Ecto neural progenitor cell (in vitro differentiated cells): Measurements from ENCODE around the gene TCEAL9.
"Not testable (repeated sequence)": the region's sequence is repeated elsewhere in the genome, so short reads cannot be mapped to it uniquely, and the experiment has no call there.

Experiments
- DNase-seq: peaks from one replicate; pipeline ENCODE4 v3.0.0-alpha.2; 2018; ENCODE audit warnings: low spot score

TCEAL9 gene

DNA sequence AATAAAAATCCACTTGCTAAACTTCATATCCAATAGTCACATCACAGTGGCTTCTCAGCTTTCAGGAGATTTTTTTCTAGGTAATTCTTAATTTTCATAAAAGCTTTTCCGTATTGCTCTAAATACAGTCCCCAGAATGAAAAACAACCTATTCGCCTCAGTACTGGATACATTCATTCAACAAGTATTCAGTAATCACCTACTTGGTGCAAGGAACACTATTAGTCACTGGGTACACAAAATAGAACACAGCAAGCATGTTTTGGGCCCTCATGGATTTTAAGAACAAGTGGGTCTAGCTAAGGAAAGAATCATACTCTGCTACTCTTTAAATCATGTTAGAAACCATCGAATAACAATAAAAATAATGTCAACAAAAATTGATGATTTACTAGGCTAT is 17.3 kb downstream of the TCEAL9 start:
- DNase-seq: no peak

- DNase-seq: peak; percentile 84
Observed at GRCh38 chrX:103376118-103376978, 20.0 kb downstream of the TCEAL9 start, which contains the start of gene BEX3. Gene BEX3, plus strand, starts transcription at chrX:103376538. Its CDS starts 984 bp downstream, at chrX:103377522.

DNA sequence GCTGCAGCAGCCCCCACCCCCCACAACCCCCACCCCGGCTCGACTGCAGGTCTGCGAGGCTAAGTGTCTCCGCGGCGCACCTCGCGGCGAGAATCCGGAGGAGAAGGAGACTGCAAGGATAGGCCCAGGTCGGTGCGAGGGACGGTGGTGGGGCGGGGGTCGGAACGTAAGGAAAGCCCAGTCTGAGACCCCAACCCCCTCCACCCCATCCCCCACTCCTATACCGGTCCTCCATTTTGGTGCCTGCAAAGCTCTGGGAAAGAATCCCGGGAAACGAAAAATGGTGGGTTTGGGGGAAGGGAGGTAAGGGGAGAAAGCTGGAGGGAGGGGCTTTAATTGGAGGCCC is 20.6 kb downstream of the TCEAL9 start:
- peak; percentile 67 for DNase-seq

- no peak for DNase-seq
Observed at GRCh38 chrX:103378990-103379389, 22.7 kb downstream of the TCEAL9 start.

DNA sequence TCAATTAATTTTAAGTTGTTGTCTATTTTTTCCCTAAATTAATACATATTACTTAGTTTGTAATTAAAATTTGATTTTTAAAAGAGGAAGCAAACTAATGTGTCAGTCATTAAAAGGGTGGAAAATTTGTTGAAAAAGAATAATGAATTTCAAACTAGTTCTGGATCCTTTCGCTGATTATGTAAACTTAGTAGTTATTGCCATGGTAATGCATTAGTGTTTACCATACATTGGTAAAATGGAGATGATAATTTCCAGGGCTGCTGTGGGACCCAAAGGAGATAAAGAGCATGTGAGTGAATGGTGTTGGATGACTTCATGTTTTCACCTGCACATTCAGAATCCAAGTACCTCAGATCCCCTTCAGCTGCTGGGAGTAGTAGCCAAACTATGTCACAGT is 26.6 kb downstream of the TCEAL9 start:
- no peak for DNase-seq

DNA sequence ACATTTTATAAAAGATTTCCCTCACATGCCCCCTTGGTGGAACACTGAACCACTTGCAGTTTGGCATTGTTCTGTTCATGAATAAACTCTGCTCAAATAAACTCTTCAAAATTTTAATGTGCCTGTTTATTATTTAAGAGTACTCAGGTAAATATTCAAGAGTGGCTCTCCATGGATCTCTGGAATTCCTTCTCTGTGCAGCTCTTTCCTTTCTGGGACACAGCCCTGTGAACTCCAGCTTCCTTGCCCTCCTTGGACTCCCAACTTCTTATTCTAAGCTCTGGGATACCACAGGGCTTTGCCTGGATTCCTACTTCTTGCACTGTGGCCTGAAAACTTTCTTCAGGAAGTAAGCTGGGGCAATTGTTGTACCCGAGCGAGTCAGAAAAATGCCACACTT is 28.4 kb downstream of the TCEAL9 start:
- no peak for DNase-seq

DNA sequence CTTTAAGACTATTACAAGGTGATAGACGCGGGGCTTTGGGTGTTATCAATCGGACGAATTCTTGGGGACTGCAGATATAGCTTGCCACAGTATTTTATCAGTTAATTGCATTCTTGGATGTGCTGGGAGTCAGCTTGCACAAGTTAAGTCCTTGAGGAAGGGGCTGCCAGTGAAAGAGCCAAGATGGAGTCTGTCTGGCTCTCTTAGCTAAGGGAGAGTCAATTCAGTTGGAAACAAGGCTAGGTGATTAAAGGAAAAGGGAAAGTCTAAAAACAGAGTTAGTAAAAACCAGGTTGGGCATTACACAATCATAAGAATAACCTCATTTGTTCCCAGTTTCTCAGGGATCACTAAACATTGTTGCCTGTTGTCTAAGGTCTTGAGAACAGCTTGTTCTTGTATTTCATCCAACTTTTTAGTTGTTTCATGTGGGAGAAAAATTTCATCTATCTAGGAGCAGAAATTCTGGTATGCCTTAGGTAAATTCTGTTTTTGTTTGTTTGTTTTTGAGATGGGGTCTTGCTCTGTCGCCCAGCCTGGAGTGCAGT is 29.1 kb downstream of the TCEAL9 start:
- DNase-seq: not testable (repeated sequence)

GRCh38 chrX:103386332-103386731 is 30.0 kb downstream of the TCEAL9 start:
- no peak for DNase-seq

DNA sequence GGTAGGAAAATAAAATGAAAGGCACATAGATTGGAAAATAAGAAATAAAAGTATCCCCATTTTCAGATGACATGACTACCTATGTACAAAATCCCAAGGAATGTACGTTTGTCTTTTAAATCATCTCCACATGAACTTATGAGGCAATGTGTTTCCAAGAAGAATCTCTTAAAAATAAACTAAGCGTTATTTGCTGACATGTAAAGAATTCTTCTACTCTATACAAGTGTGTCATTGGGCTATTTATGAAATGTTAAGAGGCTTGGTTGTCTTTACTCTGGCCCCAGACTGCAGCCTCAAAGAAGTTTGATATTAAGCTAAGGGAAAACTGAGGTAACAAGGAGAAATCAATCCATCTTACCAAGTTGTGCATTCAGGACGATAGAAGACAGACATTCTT is 37.2 kb downstream of the TCEAL9 start:
- DNase-seq: no peak

DNA sequence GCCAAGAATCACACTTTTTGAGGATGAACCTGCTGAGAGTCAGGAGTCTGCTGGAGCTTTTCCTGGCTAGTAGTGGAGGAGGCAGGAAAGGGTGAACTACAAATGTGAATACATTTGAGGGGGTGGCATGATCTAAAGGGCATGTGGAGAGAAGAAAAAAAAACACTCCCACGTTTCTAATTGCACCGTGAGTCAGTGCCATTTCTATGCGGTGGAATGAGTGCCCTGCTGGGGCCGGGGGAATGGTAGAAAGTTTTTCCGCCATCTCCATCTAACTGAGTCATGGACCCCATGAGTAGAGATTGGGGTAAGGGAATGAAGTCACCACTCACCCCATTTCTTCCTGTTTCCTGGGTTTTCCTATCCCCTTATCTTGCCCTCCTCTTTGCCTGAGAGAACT is 39.9 kb downstream of the TCEAL9 start:
- DNase-seq: no peak

- no peak for DNase-seq
Observed at GRCh38 chrX:103396660-103397059, 40.4 kb downstream of the TCEAL9 start.

DNA sequence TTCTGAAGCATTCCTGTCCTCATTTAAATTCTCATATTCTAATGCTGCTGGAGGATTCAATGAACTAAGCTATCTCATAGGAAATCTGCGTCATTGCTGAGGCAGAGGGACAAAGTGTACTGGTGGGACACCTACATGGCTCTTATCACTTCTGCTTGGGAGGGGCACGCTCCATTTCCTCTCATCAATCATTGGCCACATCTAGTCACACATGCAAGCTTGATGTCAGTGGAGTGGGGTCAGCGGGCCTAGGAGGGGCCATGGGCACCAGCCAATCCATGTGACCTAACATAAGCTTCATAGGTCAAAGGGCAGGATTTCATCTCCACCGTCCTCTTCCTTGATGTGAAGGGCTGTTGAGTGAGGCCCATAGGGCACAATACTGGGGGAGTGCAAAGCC is 41.4 kb downstream of the TCEAL9 start:
- DNase-seq: no peak

- no peak for DNase-seq
Observed at GRCh38 chrX:103398421-103398864, 42.1 kb downstream of the TCEAL9 start.

- no peak for DNase-seq
Observed at GRCh38 chrX:103399744-103400143, 43.4 kb downstream of the TCEAL9 start.

DNA sequence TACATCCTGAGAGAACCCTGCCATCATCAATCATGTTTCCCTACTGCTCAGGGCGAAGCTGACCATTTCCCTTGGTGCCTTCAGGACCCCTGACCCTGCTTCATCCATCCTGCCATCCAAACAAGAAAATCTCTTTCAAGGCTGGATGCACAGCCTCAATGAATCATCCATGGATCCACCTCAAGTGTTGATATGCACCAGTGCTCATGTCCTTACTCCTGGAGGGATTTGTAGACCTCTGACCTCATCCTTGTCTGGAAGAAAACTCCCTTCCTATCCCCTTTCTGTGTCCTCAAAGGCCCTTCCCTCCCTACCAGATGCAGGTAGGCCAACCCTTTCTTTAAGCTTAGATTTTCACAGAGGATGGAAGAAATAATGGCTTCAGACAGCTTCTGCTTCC is 44.6 kb downstream of the TCEAL9 start:
- no peak for DNase-seq

GRCh38 chrX:103404231-103405008 is 48.1 kb downstream of the TCEAL9 start:
- DNase-seq: peak; percentile 86

GRCh38 chrX:103405009-103405333 is 48.7 kb downstream of the TCEAL9 start:
- no peak for DNase-seq

DNA sequence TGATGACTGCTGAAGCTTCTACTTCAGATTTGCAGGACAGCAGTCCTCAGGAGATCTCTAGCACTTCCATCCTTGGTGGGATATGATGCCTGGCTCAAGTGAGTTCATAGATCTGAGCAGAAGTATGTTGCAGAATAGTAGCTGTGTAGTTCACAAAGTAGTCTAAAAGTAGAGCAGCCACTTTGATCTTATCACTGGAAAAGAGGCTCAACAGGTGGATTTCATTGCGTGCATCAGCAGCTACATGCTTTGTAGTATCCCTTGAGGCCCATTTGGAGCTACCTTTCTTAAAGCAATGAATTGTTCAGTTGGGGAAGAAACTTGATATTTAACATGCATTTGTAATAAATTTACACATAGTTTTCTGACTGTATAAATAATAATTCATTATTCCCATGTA is 50.0 kb downstream of the TCEAL9 start:
- no peak for DNase-seq

DNA sequence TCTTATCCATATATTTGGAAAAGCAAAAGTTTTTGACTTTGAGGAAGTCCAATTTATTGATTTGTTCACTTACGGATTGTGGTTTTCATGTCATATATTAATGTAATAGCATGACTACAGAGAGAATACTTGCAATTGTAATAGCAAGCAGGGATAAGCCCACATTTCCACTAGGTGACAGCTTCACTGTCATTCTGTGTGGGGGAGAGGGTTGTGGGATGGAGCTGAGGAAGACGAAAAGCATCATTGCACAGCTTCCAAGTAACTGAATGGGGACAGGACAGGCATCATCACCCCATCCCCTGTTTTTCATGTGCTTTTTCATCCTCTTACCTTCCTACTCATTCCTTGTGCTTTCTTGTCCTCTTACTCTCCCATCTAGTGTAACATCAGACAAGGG is 51.5 kb downstream of the TCEAL9 start:
- DNase-seq: no peak
